SJCRH30 (cell line): ENCODE measurements around the gene PDE4C. TPM values are rescaled to one million over a fixed set of nuclear protein-coding genes. Genes with fewer than 3 reads are reported as not detected.

Experiments
- DNase-seq, 2 experiments: peaks; one replicate each; pipeline ENCODE4 v3.0.0-alpha.2; 2015 to 2020
- H3K27ac ChIP-seq: fragments of 250-450 bp; sonication (Bioruptor Pico); 2 replicates; pipeline ENCODE4 v1.5.1; 2020; ENCODE audit warnings: mild to moderate bottlenecking, moderate library complexity
- H3K27me3 ChIP-seq: fragments of 250-450 bp; sonication (Bioruptor Pico); 2 replicates; pipeline ENCODE4 v1.5.1; 2020; ENCODE audit warnings: mild to moderate bottlenecking, moderate library complexity
- H3K36me3 ChIP-seq: fragments of 250-450 bp; sonication (Bioruptor Pico); 2 replicates; pipeline ENCODE4 v1.5.1; 2020; ENCODE audit warnings: mild to moderate bottlenecking, moderate library complexity
- H3K4me1 ChIP-seq: fragments of 250-450 bp; sonication (Bioruptor Pico); 2 replicates; pipeline ENCODE4 v1.5.1; 2020; ENCODE audit warnings: mild to moderate bottlenecking, moderate library complexity
- H3K4me3 ChIP-seq: fragments of 250-450 bp; sonication (Bioruptor Pico); 2 replicates; pipeline ENCODE4 v1.5.1; 2020; ENCODE audit warnings: mild to moderate bottlenecking, moderate library complexity
- H3K9me3 ChIP-seq: fragments of 250-450 bp; sonication (Bioruptor Pico); replicated peaks from 2 replicates; pipeline ENCODE4 v1.5.1; 2020; ENCODE audit warnings: mild to moderate bottlenecking, moderate library complexity
- total RNA-seq: library from RNA; depleted of rRNA; stranded (reverse); fragments of >200 nt; shearing (Covaris generic); gene quantifications from 2 replicates; pipeline ENCODE4 v1.2.3, GENCODE V29; 2014; rRNA removed

The PDE4C gene
- total RNA-seq: 0.81 and 1.3 TPM in 2 replicates

GRCh38 chr19:18225702-18226468 is at the start of gene PDE4C:
PDE4C (minus strand) TSS chr19:18226438; CDS start chr19:18226415, 23 bp downstream.
- no peak within 1 kb of the TSS for H3K27ac ChIP-seq
- no peaks in the 10 kb centered on the region for H3K36me3 ChIP-seq
- H3K9me3 ChIP-seq: no peaks in the 10 kb centered on the region
- peak; percentile 63 to 65 for DNase-seq
- H3K4me1 ChIP-seq: no peaks in the 10 kb centered on the region
- H3K27me3 ChIP-seq: no peaks in the 10 kb centered on the region
- peak within 1 kb of the TSS; percentile 30 for H3K4me3 ChIP-seq

GRCh38 chr19:18274781-18275356 is 48.6 kb upstream of the PDE4C start:
- peak; percentile 59 to 62 for DNase-seq
- H3K27ac ChIP-seq: no peak overlapping the region
- no peaks in the 10 kb centered on the region for H3K9me3 ChIP-seq
- peaks cover 10% of the 10 kb centered on the region for H3K36me3 ChIP-seq
- H3K4me1 ChIP-seq: peaks cover 10% of the 10 kb centered on the region
- no peaks in the 10 kb centered on the region for H3K27me3 ChIP-seq
- H3K4me3 ChIP-seq: no peak overlapping the region

GRCh38 chr19:18274219-18274780 is 48.1 kb upstream of the PDE4C start, which contains the start of gene IQCN:
IQCN (minus strand) TSS chr19:18274452; CDS start chr19:18269478, 4,974 bp downstream.
- Histone ChIP-seq H3K36me3 (peaks cover 10% of the 10 kb centered on the region), H3K27ac (no peak within 1 kb of the TSS), H3K4me3 (no peak within 1 kb of the TSS), H3K9me3 (no peaks in the 10 kb centered on the region), H3K4me1 (peaks cover 10% of the 10 kb centered on the region), H3K27me3 (no peaks in the 10 kb centered on the region)
- DNase-seq: no peak

- Histone ChIP-seq H3K4me1 (peaks cover 10% of the 10 kb centered on the region), H3K9me3 (no peaks in the 10 kb centered on the region), H3K4me3 (no peak overlapping the region), H3K36me3 (peaks cover 6% of the 10 kb centered on the region), H3K27me3 (no peaks in the 10 kb centered on the region), H3K27ac (no peak overlapping the region)
- no peak for DNase-seq
Measured at GRCh38 chr19:18273561-18274218, 47.5 kb upstream of the PDE4C start.

- Histone ChIP-seq H3K4me3 (no peak overlapping the region), H3K9me3 (no peaks in the 10 kb centered on the region), H3K4me1 (peaks cover 10% of the 10 kb centered on the region), H3K36me3 (no peaks in the 10 kb centered on the region), H3K27ac (no peak overlapping the region), H3K27me3 (no peaks in the 10 kb centered on the region)
- no peak for DNase-seq
Measured at GRCh38 chr19:18271433-18271841, 45.2 kb upstream of the PDE4C start.

GRCh38 chr19:18270326-18270725 is 44.1 kb upstream of the PDE4C start:
- H3K27me3 ChIP-seq: no peaks in the 10 kb centered on the region
- no peak overlapping the region for H3K4me3 ChIP-seq
- H3K36me3 ChIP-seq: no peaks in the 10 kb centered on the region
- H3K4me1 ChIP-seq: peaks cover 10% of the 10 kb centered on the region
- no peak for DNase-seq
- no peaks in the 10 kb centered on the region for H3K9me3 ChIP-seq
- H3K27ac ChIP-seq: no peak overlapping the region

- DNase-seq: no peak
- no peaks in the 10 kb centered on the region for H3K36me3 ChIP-seq
- no peaks in the 10 kb centered on the region for H3K9me3 ChIP-seq
- no peaks in the 10 kb centered on the region for H3K4me1 ChIP-seq
- no peaks in the 10 kb centered on the region for H3K27me3 ChIP-seq
- H3K27ac ChIP-seq: no peak overlapping the region
- H3K4me3 ChIP-seq: no peak overlapping the region
Measured at GRCh38 chr19:18269070-18269723, 43.0 kb upstream of the PDE4C start.

GRCh38 chr19:18266771-18267686 is 40.8 kb upstream of the PDE4C start:
- Histone ChIP-seq H3K27ac (no peak overlapping the region), H3K36me3 (no peaks in the 10 kb centered on the region), H3K9me3 (no peaks in the 10 kb centered on the region), H3K4me3 (no peak overlapping the region), H3K27me3 (no peaks in the 10 kb centered on the region), H3K4me1 (no peaks in the 10 kb centered on the region)
- no peak for DNase-seq

GRCh38 chr19:18265582-18265981 is 39.3 kb upstream of the PDE4C start:
- no peak overlapping the region for H3K4me3 ChIP-seq
- H3K27ac ChIP-seq: no peak overlapping the region
- H3K4me1 ChIP-seq: no peaks in the 10 kb centered on the region
- no peaks in the 10 kb centered on the region for H3K36me3 ChIP-seq
- no peaks in the 10 kb centered on the region for H3K9me3 ChIP-seq
- DNase-seq: no peak
- H3K27me3 ChIP-seq: no peaks in the 10 kb centered on the region

GRCh38 chr19:18264971-18265540 is 38.8 kb upstream of the PDE4C start:
- H3K36me3 ChIP-seq: no peaks in the 10 kb centered on the region
- H3K9me3 ChIP-seq: no peaks in the 10 kb centered on the region
- no peaks in the 10 kb centered on the region for H3K4me1 ChIP-seq
- no peak overlapping the region for H3K4me3 ChIP-seq
- no peak for DNase-seq
- peaks cover 2% of the 10 kb centered on the region; the same call in 1 of the 2 replicates for H3K27me3 ChIP-seq
- no peak overlapping the region for H3K27ac ChIP-seq

GRCh38 chr19:18264137-18264854 is 38.1 kb upstream of the PDE4C start:
- Histone ChIP-seq H3K27me3 (peaks cover 9% of the 10 kb centered on the region; the same call in 1 of the 2 replicates), H3K36me3 (no peaks in the 10 kb centered on the region), H3K4me1 (no peaks in the 10 kb centered on the region)

GRCh38 chr19:18263324-18264136 is 37.3 kb upstream of the PDE4C start:
- no peak for DNase-seq
- Histone ChIP-seq H3K9me3 (no peaks in the 10 kb centered on the region), H3K36me3 (no peaks in the 10 kb centered on the region), H3K4me1 (no peaks in the 10 kb centered on the region), H3K27ac (no peak overlapping the region), H3K27me3 (peaks cover 10% of the 10 kb centered on the region; the same call in 1 of the 2 replicates), H3K4me3 (no peak overlapping the region)

More at GRCh38 chr19:18264137-18264854, 38.1 kb upstream of the PDE4C start:
- Histone ChIP-seq H3K4me3 (no peak overlapping the region), H3K27ac (no peak overlapping the region), H3K9me3 (no peaks in the 10 kb centered on the region)
- no peak for DNase-seq
